ENCODE measurements around the gene RNF32. TPM values are rescaled to one million over a fixed set of nuclear protein-coding genes. Genes with fewer than 3 reads are reported as not detected.
A peak's percentile ranks its signal among the peaks of the same experiment; 100 is the strongest.
"Not testable (repeated sequence)": the region's sequence is repeated elsewhere in the genome, so short reads cannot be mapped to it uniquely, and the experiment has no call there.

RNF32 gene
- total RNA-seq, 1 donor from 2014 or later = 1.0 TPM

GRCh38 chr7:156639426-156640256 lies 933 bp upstream of the RNF32 start:
- ATAC-seq (ENCODE audit: low read depth) (no peak), DNase-seq (no peak)
- Mint-ChIP-seq H3K4me1 (peaks cover 29% of the 10 kb centered on the region), H3K36me3 (ENCODE audit: low read depth) (peaks cover 7% of the 10 kb centered on the region), H3K9me3 (peaks cover 3% of the 10 kb centered on the region), H3K4me3 (peak overlapping the region; percentile 92), H3K27ac (peak overlapping the region; percentile 80), H3K27me3 (no peaks in the 10 kb centered on the region)
- intact Hi-C loops (cut with micrococcal nuclease) = loop anchor here (1.0 to 5.0 kb wide), 7 partner anchors 141 to 1637 kb away; partner anchors contain the start of genes INSIG1, LMBR1, NOM1 and PAXIP1
- ChIA-PET POLR2A (no interaction called here), CTCF (no interaction called here)
- no peak for TF ChIP-seq CTCF (IDR thresholded peaks at IDR 0.05)

- ChIA-PET CTCF (no interaction called here), POLR2A (interaction anchor here (1.0 to 1.3 kb wide), 4 partner anchors 134 to 1342 kb away, joined by 3 to 6 read pairs (median 4); partner anchors contain the start of gene LMBR1)
- Mint-ChIP-seq H3K4me1 (peaks cover 29% of the 10 kb centered on the region), H3K9me3 (peaks cover 3% of the 10 kb centered on the region), H3K27me3 (no peaks in the 10 kb centered on the region), H3K4me3 (peak overlapping the region; percentile 92), H3K27ac (peak overlapping the region; percentile 96), H3K36me3 (ENCODE audit: low read depth) (peaks cover 7% of the 10 kb centered on the region)
- TF ChIP-seq CTCF (IDR thresholded peaks at IDR 0.05) = no peak
- DNase-seq = no peak
- ATAC-seq (ENCODE audit: low read depth) = peak; percentile 56
- intact Hi-C loops (cut with micrococcal nuclease) = loop anchor here (1.0 to 5.0 kb wide), 8 partner anchors 140 to 1638 kb away; partner anchors contain the start of genes INSIG1, LMBR1, NOM1 and PAXIP1
These were observed 443 bp downstream of the RNF32 start for GRCh38 chr7:156640949-156641485.

GRCh38 chr7:156642306-156643045 lies 1.9 kb downstream of the RNF32 start:
- no peak for DNase-seq
- no peak for TF ChIP-seq CTCF (IDR thresholded peaks at IDR 0.05)
- POLR2A ChIA-PET = no interaction called here
- CTCF ChIA-PET = no interaction called here
- intact Hi-C loops (cut with micrococcal nuclease) = loop anchor here (5.0 kb wide), 1 partner anchor 1345 kb away; the partner anchor contains the start of gene INSIG1
- peaks cover 4% of the 10 kb centered on the region for H3K36me3 Mint-ChIP-seq (ENCODE audit: low read depth)
- no peak overlapping the region for H3K27ac Mint-ChIP-seq
- no peaks in the 10 kb centered on the region for H3K27me3 Mint-ChIP-seq
- H3K9me3 Mint-ChIP-seq = peaks cover 3% of the 10 kb centered on the region
- peaks cover 26% of the 10 kb centered on the region for H3K4me1 Mint-ChIP-seq
- H3K4me3 Mint-ChIP-seq = no peak overlapping the region
- no peak for ATAC-seq (ENCODE audit: low read depth)

GRCh38 chr7:156647330-156647729 lies 6.8 kb downstream of the RNF32 start:
- DNase-seq; intact Hi-C loops (cut with micrococcal nuclease); H3K36me3 Mint-ChIP-seq (ENCODE audit: low read depth); H3K4me1 Mint-ChIP-seq; H3K9me3 Mint-ChIP-seq; H3K27ac Mint-ChIP-seq; H3K4me3 Mint-ChIP-seq; ATAC-seq (ENCODE audit: low read depth); CTCF ChIA-PET; POLR2A ChIA-PET: not testable (repeated sequence)
- peaks cover 22% of the 10 kb centered on the region for H3K27me3 Mint-ChIP-seq

GRCh38 chr7:156650042-156650441 lies 9.5 kb downstream of the RNF32 start:
- Mint-ChIP-seq H3K9me3 (no peaks in the 10 kb centered on the region), H3K4me1 (no peaks in the 10 kb centered on the region), H3K27ac (no peak overlapping the region), H3K36me3 (ENCODE audit: low read depth) (no peaks in the 10 kb centered on the region), H3K4me3 (no peak overlapping the region), H3K27me3 (peaks cover 22% of the 10 kb centered on the region)
- DNase-seq (no peak), ATAC-seq (ENCODE audit: low read depth) (no peak)
- intact Hi-C loops (cut with micrococcal nuclease) = no loop called here
- CTCF ChIA-PET = no interaction called here
- TF ChIP-seq CTCF (IDR thresholded peaks at IDR 0.05) = no peak
- POLR2A ChIA-PET = no interaction called here
